ENCODE measurements around the gene SLC35G3. TPM values are rescaled to one million over a fixed set of nuclear protein-coding genes. Genes with fewer than 3 reads are reported as not detected.
A peak's percentile ranks its signal among the peaks of the same experiment; 100 is the strongest.

The SLC35G3 gene
- total and polyA plus RNA-seq, 2 of the 8 experiments (the other 6 are each of a cell fraction or from before 2014, with no cell fraction given): not detected

GRCh38 chr17:35162755-35163154 is 31.4 kb downstream of the SLC35G3 start (continued):
- no peak for TF ChIP-seq CHD7 (IDR thresholded peaks at IDR 0.05; ENCODE audit: insufficient replicate concordance, low read length)
- TF ChIP-seq POLR2AphosphoS5 (IDR thresholded peaks at IDR 0.05; ENCODE audit: low read depth, low read length): no peak
- peak; percentile 32; the same call in 1 of the 2 replicates for TF ChIP-seq SP1 (IDR thresholded peaks at IDR 0.05; ENCODE audit: low read depth, low read length)
- TF ChIP-seq ATF3 (IDR thresholded peaks at IDR 0.05; ENCODE audit: insufficient read depth, low read depth, low read length): no peak
